Measurements from ENCODE around the gene ISG20.

ISG20 gene

GRCh38 chr15:88680241-88681001 is 41.6 kb downstream of the ISG20 start:
- H3K4me3 ChIP-seq (ENCODE audit: low read length), result no peak overlapping the region
- WGBS, result 92% methylated on average over 12 of the region's 13 CpGs
- no peak overlapping the region for H3K9ac ChIP-seq (ENCODE audit: low read depth, low read length)
- H3K4me1 ChIP-seq (ENCODE audit: insufficient read depth, low read length), result no peaks in the 10 kb centered on the region
- no peaks in the 10 kb centered on the region for H3K36me3 ChIP-seq (ENCODE audit: insufficient read depth, low read length)
- no peak overlapping the region for H3K27ac ChIP-seq (ENCODE audit: low read depth, low read length)
- H3K9me3 ChIP-seq (ENCODE audit: insufficient read depth, low read depth, low read length), result no peaks in the 10 kb centered on the region
- H3K27me3 ChIP-seq (ENCODE audit: insufficient read depth, low read length), result no peaks in the 10 kb centered on the region

GRCh38 chr15:88681610-88682221 is 42.9 kb downstream of the ISG20 start:
- no peaks in the 10 kb centered on the region for H3K9me3 ChIP-seq (ENCODE audit: insufficient read depth, low read depth, low read length)
- WGBS, result 90% methylated on average over 13 of the region's 13 CpGs
- no peaks in the 10 kb centered on the region for H3K27me3 ChIP-seq (ENCODE audit: insufficient read depth, low read length)
- no peak overlapping the region for H3K9ac ChIP-seq (ENCODE audit: low read depth, low read length)
- no peak overlapping the region for H3K27ac ChIP-seq (ENCODE audit: low read depth, low read length)
- no peak overlapping the region for H3K4me3 ChIP-seq (ENCODE audit: low read length)
- no peaks in the 10 kb centered on the region for H3K36me3 ChIP-seq (ENCODE audit: insufficient read depth, low read length)
- no peaks in the 10 kb centered on the region for H3K4me1 ChIP-seq (ENCODE audit: insufficient read depth, low read length)

GRCh38 chr15:88684345-88684744 is 45.5 kb downstream of the ISG20 start:
- peaks cover 14% of the 10 kb centered on the region; the same call in 1 of the 2 replicates for H3K9me3 ChIP-seq (ENCODE audit: insufficient read depth, low read depth, low read length)
- no peak overlapping the region for H3K27ac ChIP-seq (ENCODE audit: low read depth, low read length)
- no peaks in the 10 kb centered on the region for H3K27me3 ChIP-seq (ENCODE audit: insufficient read depth, low read length)
- no peaks in the 10 kb centered on the region for H3K36me3 ChIP-seq (ENCODE audit: insufficient read depth, low read length)
- H3K4me3 ChIP-seq (ENCODE audit: low read length), result no peak overlapping the region
- H3K4me1 ChIP-seq (ENCODE audit: insufficient read depth, low read length), result no peaks in the 10 kb centered on the region
- WGBS, result 0% methylated on average over 1 of the region's 3 CpGs
- no peak overlapping the region for H3K9ac ChIP-seq (ENCODE audit: low read depth, low read length)

- Histone ChIP-seq H3K4me1 (ENCODE audit: insufficient read depth, low read length) (no peaks in the 10 kb centered on the region), H3K9ac (ENCODE audit: low read depth, low read length) (no peak overlapping the region), H3K36me3 (ENCODE audit: insufficient read depth, low read length) (no peaks in the 10 kb centered on the region), H3K27me3 (ENCODE audit: insufficient read depth, low read length) (no peaks in the 10 kb centered on the region), H3K9me3 (ENCODE audit: insufficient read depth, low read depth, low read length) (peaks cover 17% of the 10 kb centered on the region; the same call in 1 of the 2 replicates), H3K27ac (ENCODE audit: low read depth, low read length) (no peak overlapping the region), H3K4me3 (ENCODE audit: low read length) (no peak overlapping the region)
- 83% methylated on average over 2 of the region's 2 CpGs for WGBS
Measured at GRCh38 chr15:88686166-88686565, 47.4 kb downstream of the ISG20 start.

GRCh38 chr15:88688394-88688933 is 49.6 kb downstream of the ISG20 start:
- Histone ChIP-seq H3K27ac (ENCODE audit: low read depth, low read length) (no peak overlapping the region), H3K4me3 (ENCODE audit: low read length) (no peak overlapping the region), H3K9me3 (ENCODE audit: insufficient read depth, low read depth, low read length) (peaks cover 17% of the 10 kb centered on the region; the same call in 1 of the 2 replicates), H3K36me3 (ENCODE audit: insufficient read depth, low read length) (no peaks in the 10 kb centered on the region), H3K27me3 (ENCODE audit: insufficient read depth, low read length) (no peaks in the 10 kb centered on the region), H3K9ac (ENCODE audit: low read depth, low read length) (no peak overlapping the region), H3K4me1 (ENCODE audit: insufficient read depth, low read length) (no peaks in the 10 kb centered on the region)
- 92% methylated on average over 8 of the region's 8 CpGs for WGBS

GRCh38 chr15:88690331-88690730 is 51.5 kb downstream of the ISG20 start:
- Histone ChIP-seq H3K4me1 (ENCODE audit: insufficient read depth, low read length) (no peaks in the 10 kb centered on the region), H3K9ac (ENCODE audit: low read depth, low read length) (no peak overlapping the region), H3K4me3 (ENCODE audit: low read length) (no peak overlapping the region), H3K27ac (ENCODE audit: low read depth, low read length) (no peak overlapping the region), H3K27me3 (ENCODE audit: insufficient read depth, low read length) (no peaks in the 10 kb centered on the region), H3K36me3 (ENCODE audit: insufficient read depth, low read length) (no peaks in the 10 kb centered on the region), H3K9me3 (ENCODE audit: insufficient read depth, low read depth, low read length) (peaks cover 17% of the 10 kb centered on the region; the same call in 1 of the 2 replicates)
- WGBS, result 90% methylated on average over 7 of the region's 7 CpGs

- H3K9ac ChIP-seq (ENCODE audit: low read depth, low read length), result no peak overlapping the region
- no peaks in the 10 kb centered on the region for H3K4me1 ChIP-seq (ENCODE audit: insufficient read depth, low read length)
- peaks cover 14% of the 10 kb centered on the region; the same call in 1 of the 2 replicates for H3K9me3 ChIP-seq (ENCODE audit: insufficient read depth, low read depth, low read length)
- no peaks in the 10 kb centered on the region for H3K36me3 ChIP-seq (ENCODE audit: insufficient read depth, low read length)
- 75% methylated on average over 5 of the region's 5 CpGs for WGBS
- H3K4me3 ChIP-seq (ENCODE audit: low read length), result no peak overlapping the region
- H3K27ac ChIP-seq (ENCODE audit: low read depth, low read length), result no peak overlapping the region
- peaks cover 7% of the 10 kb centered on the region; the same call in 1 of the 2 replicates for H3K27me3 ChIP-seq (ENCODE audit: insufficient read depth, low read length)
Measured at GRCh38 chr15:88693191-88693590, 54.4 kb downstream of the ISG20 start.

GRCh38 chr15:88695101-88695500 is 56.3 kb downstream of the ISG20 start:
- Histone ChIP-seq H3K9ac (ENCODE audit: low read depth, low read length) (no peak overlapping the region), H3K4me1 (ENCODE audit: insufficient read depth, low read length) (no peaks in the 10 kb centered on the region), H3K36me3 (ENCODE audit: insufficient read depth, low read length) (no peaks in the 10 kb centered on the region), H3K27ac (ENCODE audit: low read depth, low read length) (no peak overlapping the region), H3K27me3 (ENCODE audit: insufficient read depth, low read length) (peaks cover 14% of the 10 kb centered on the region), H3K4me3 (ENCODE audit: low read length) (no peak overlapping the region), H3K9me3 (ENCODE audit: insufficient read depth, low read depth, low read length) (no peaks in the 10 kb centered on the region)
- WGBS, result 96% methylated on average over 3 of the region's 8 CpGs

GRCh38 chr15:88695691-88696251 is 57.0 kb downstream of the ISG20 start:
- H3K9ac ChIP-seq (ENCODE audit: low read depth, low read length), result no peak overlapping the region
- no peaks in the 10 kb centered on the region for H3K4me1 ChIP-seq (ENCODE audit: insufficient read depth, low read length)
- H3K9me3 ChIP-seq (ENCODE audit: insufficient read depth, low read depth, low read length), result no peaks in the 10 kb centered on the region
- H3K27ac ChIP-seq (ENCODE audit: low read depth, low read length), result no peak overlapping the region
- peaks cover 14% of the 10 kb centered on the region for H3K27me3 ChIP-seq (ENCODE audit: insufficient read depth, low read length)
- WGBS, result 87% methylated on average over 20 of the region's 20 CpGs
- no peak overlapping the region for H3K4me3 ChIP-seq (ENCODE audit: low read length)
- H3K36me3 ChIP-seq (ENCODE audit: insufficient read depth, low read length), result no peaks in the 10 kb centered on the region

- 100% methylated on average over 2 of the region's 3 CpGs for WGBS
- no peaks in the 10 kb centered on the region for H3K4me1 ChIP-seq (ENCODE audit: insufficient read depth, low read length)
- H3K36me3 ChIP-seq (ENCODE audit: insufficient read depth, low read length), result no peaks in the 10 kb centered on the region
- no peak overlapping the region for H3K9ac ChIP-seq (ENCODE audit: low read depth, low read length)
- peaks cover 14% of the 10 kb centered on the region for H3K27me3 ChIP-seq (ENCODE audit: insufficient read depth, low read length)
- no peaks in the 10 kb centered on the region for H3K9me3 ChIP-seq (ENCODE audit: insufficient read depth, low read depth, low read length)
- H3K27ac ChIP-seq (ENCODE audit: low read depth, low read length), result no peak overlapping the region
- no peak overlapping the region for H3K4me3 ChIP-seq (ENCODE audit: low read length)
Measured at GRCh38 chr15:88696254-88696653, 57.4 kb downstream of the ISG20 start.

- 90% methylated on average over 8 of the region's 9 CpGs for WGBS
Measured at GRCh38 chr15:88697276-88697675, 58.5 kb downstream of the ISG20 start.

More at GRCh38 chr15:88697276-88697675, 58.5 kb downstream of the ISG20 start:
- H3K9ac ChIP-seq (ENCODE audit: low read depth, low read length), result no peak overlapping the region
- H3K4me1 ChIP-seq (ENCODE audit: insufficient read depth, low read length), result no peaks in the 10 kb centered on the region
- H3K36me3 ChIP-seq (ENCODE audit: insufficient read depth, low read length), result no peaks in the 10 kb centered on the region
- H3K4me3 ChIP-seq (ENCODE audit: low read length), result no peak overlapping the region
- H3K9me3 ChIP-seq (ENCODE audit: insufficient read depth, low read depth, low read length), result no peaks in the 10 kb centered on the region
- no peak overlapping the region for H3K27ac ChIP-seq (ENCODE audit: low read depth, low read length)
- H3K27me3 ChIP-seq (ENCODE audit: insufficient read depth, low read length), result peaks cover 14% of the 10 kb centered on the region

Data from HUES64 (cell line).